ENCODE measurements around the gene CLK2. TPM values are rescaled to one million over a fixed set of nuclear protein-coding genes. Genes with fewer than 3 reads are reported as not detected.

CLK2 gene
- total RNA-seq, 1 experiment from 2014 or later = 72.6 TPM

GRCh38 chr1:155313261-155313660, 40.0 kb upstream of the CLK2 start:
- no peaks in the 10 kb centered on the region for H3K27me3 ChIP-seq (ENCODE audit: insufficient read depth, low read length)
- H3K36me3 ChIP-seq (ENCODE audit: control insufficient read depth in 1 of 2, insufficient read depth in 2 of 2, low read length in 2 of 2) = peaks cover 7 to 22% of the 10 kb centered on the region in 2 experiments; a peak in 3 of 4 replicates
- ChIA-PET RAD21 (ENCODE audit: low non-redundant PET in 1 of 2, low total read pairs in 2 of 2, uncharacterized antibody in 2 of 2, unreplicated experiment in 2 of 2) (no interaction called here), POLR2A (interaction anchor here (0.8 kb wide), 1 partner anchor 20 kb away, joined by 5 read pairs; no protein-coding TSS in a partner anchor), CTCF (no interaction called here)
- H3K4me3 ChIP-seq (replicated peaks in 1 of 2; ENCODE audit: low read depth in 1 of 2, low read length in 2 of 2) = no peak overlapping the region
- no peak for ATAC-seq
- H3K4me2 ChIP-seq (ENCODE audit: low read length) = no peak overlapping the region
- H3K4me1 ChIP-seq (ENCODE audit: control insufficient read depth in 1 of 2, insufficient read depth in 2 of 2, low read length in 2 of 2) = peaks cover 2 to 7% of the 10 kb centered on the region in 2 experiments; a peak in 3 of 4 replicates
- no TSS peak for BruUV-seq (replicated peaks)
- intact Hi-C loops (cut with micrococcal nuclease) = no loop called here
- no peaks in the 10 kb centered on the region for H3K9me2 ChIP-seq (ENCODE audit: insufficient read depth)
- peaks cover 50% of the 10 kb centered on the region for H3K79me2 ChIP-seq (ENCODE audit: insufficient read depth, low read length)
- no peaks in the 10 kb centered on the region for H3K9me3 ChIP-seq (ENCODE audit: control insufficient read depth in 1 of 2, insufficient read depth in 1 of 2, low read depth in 1 of 2, low read length in 2 of 2)
- no peak overlapping the region for H2AFZ ChIP-seq (ENCODE audit: low read depth, low read length, poor library complexity, severe bottlenecking)
- H4K20me1 ChIP-seq (ENCODE audit: insufficient read depth) = no peaks in the 10 kb centered on the region
- no peak overlapping the region for H3K27ac ChIP-seq (ENCODE audit: low read depth, low read length)
- no peak for DNase-seq (ENCODE audit: low read depth, low spot score)
- H3K9ac ChIP-seq (ENCODE audit: low read length) = no peak overlapping the region
- TF ChIP-seq RAD21 (IDR thresholded peaks at IDR 0.05; ENCODE audit: low read depth) (no peak), EZH2phosphoT487 (IDR thresholded peaks at IDR 0.05; ENCODE audit: borderline replicate concordance) (no peak), TCF7L2 (IDR thresholded peaks at IDR 0.05; ENCODE audit: borderline replicate concordance, extremely low read depth, insufficient read depth, insufficient read length) (no peak), POLR2AphosphoS5 (IDR thresholded peaks at IDR 0.05; ENCODE audit: low read depth, low read length) (no peak), MAX (IDR thresholded peaks at IDR 0.05) (no peak), FOSL1 (IDR thresholded peaks at IDR 0.05; ENCODE audit: low read depth) (no peak), ELF1 (IDR thresholded peaks at IDR 0.05; ENCODE audit: borderline replicate concordance, low read depth) (no peak), YY1 (IDR thresholded peaks at IDR 0.05; ENCODE audit: extremely low read depth, insufficient replicate concordance, low read depth, low read length) (no peak), SIN3A (IDR thresholded peaks at IDR 0.05; ENCODE audit: low read depth) (no peak), JUND (IDR thresholded peaks at IDR 0.05) (no peak), SRF (IDR thresholded peaks at IDR 0.05; ENCODE audit: low read depth) (no peak), ZFX (IDR thresholded peaks at IDR 0.05) (no peak), CBX3 (IDR thresholded peaks at IDR 0.05; ENCODE audit: low read depth) (no peak), POLR2A (IDR thresholded peaks at IDR 0.05; ENCODE audit: borderline replicate concordance, extremely low read depth, insufficient read depth, insufficient read length) (no peak)
- TF ChIP-seq, protein P1, sequence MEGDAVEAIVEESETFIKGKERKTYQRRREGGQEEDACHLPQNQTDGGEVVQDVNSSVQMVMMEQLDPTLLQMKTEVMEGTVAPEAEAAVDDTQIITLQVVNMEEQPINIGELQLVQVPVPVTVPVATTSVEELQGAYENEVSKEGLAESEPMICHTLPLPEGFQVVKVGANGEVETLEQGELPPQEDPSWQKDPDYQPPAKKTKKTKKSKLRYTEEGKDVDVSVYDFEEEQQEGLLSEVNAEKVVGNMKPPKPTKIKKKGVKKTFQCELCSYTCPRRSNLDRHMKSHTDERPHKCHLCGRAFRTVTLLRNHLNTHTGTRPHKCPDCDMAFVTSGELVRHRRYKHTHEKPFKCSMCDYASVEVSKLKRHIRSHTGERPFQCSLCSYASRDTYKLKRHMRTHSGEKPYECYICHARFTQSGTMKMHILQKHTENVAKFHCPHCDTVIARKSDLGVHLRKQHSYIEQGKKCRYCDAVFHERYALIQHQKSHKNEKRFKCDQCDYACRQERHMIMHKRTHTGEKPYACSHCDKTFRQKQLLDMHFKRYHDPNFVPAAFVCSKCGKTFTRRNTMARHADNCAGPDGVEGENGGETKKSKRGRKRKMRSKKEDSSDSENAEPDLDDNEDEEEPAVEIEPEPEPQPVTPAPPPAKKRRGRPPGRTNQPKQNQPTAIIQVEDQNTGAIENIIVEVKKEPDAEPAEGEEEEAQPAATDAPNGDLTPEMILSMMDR (IDR thresholded peaks at IDR 0.05 in 2 of 3, conservative IDR thresholded peaks at IDR 0.05 in 1 of 3; ENCODE audit: borderline replicate concordance in 1 of 3, insufficient read depth in 1 of 3, low read depth in 2 of 3, low read length in 2 of 3) = no peak
- TF ChIP-seq, protein P2, sequence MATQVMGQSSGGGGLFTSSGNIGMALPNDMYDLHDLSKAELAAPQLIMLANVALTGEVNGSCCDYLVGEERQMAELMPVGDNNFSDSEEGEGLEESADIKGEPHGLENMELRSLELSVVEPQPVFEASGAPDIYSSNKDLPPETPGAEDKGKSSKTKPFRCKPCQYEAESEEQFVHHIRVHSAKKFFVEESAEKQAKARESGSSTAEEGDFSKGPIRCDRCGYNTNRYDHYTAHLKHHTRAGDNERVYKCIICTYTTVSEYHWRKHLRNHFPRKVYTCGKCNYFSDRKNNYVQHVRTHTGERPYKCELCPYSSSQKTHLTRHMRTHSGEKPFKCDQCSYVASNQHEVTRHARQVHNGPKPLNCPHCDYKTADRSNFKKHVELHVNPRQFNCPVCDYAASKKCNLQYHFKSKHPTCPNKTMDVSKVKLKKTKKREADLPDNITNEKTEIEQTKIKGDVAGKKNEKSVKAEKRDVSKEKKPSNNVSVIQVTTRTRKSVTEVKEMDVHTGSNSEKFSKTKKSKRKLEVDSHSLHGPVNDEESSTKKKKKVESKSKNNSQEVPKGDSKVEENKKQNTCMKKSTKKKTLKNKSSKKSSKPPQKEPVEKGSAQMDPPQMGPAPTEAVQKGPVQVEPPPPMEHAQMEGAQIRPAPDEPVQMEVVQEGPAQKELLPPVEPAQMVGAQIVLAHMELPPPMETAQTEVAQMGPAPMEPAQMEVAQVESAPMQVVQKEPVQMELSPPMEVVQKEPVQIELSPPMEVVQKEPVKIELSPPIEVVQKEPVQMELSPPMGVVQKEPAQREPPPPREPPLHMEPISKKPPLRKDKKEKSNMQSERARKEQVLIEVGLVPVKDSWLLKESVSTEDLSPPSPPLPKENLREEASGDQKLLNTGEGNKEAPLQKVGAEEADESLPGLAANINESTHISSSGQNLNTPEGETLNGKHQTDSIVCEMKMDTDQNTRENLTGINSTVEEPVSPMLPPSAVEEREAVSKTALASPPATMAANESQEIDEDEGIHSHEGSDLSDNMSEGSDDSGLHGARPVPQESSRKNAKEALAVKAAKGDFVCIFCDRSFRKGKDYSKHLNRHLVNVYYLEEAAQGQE (IDR thresholded peaks at IDR 0.05; ENCODE audit: low read depth) = no peak
- TF ChIP-seq, protein P3, sequence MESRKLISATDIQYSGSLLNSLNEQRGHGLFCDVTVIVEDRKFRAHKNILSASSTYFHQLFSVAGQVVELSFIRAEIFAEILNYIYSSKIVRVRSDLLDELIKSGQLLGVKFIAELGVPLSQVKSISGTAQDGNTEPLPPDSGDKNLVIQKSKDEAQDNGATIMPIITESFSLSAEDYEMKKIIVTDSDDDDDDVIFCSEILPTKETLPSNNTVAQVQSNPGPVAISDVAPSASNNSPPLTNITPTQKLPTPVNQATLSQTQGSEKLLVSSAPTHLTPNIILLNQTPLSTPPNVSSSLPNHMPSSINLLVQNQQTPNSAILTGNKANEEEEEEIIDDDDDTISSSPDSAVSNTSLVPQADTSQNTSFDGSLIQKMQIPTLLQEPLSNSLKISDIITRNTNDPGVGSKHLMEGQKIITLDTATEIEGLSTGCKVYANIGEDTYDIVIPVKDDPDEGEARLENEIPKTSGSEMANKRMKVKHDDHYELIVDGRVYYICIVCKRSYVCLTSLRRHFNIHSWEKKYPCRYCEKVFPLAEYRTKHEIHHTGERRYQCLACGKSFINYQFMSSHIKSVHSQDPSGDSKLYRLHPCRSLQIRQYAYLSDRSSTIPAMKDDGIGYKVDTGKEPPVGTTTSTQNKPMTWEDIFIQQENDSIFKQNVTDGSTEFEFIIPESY (IDR thresholded peaks at IDR 0.05; ENCODE audit: extremely low read depth, insufficient replicate concordance, low read length) = no peak
- TF ChIP-seq, protein P4, sequence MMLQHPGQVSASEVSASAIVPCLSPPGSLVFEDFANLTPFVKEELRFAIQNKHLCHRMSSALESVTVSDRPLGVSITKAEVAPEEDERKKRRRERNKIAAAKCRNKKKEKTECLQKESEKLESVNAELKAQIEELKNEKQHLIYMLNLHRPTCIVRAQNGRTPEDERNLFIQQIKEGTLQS (IDR thresholded peaks at IDR 0.05) = no peak
